ENCODE measurements around the gene CDH4.

- TF ChIP-seq CTCF (IDR thresholded peaks at IDR 0.05) (no peak), POLR2AphosphoS5 (IDR thresholded peaks at IDR 0.05) (no peak), POLR2A (IDR thresholded peaks at IDR 0.05) (no peak)
Observed at GRCh38 chr20:61697666-61698597, 445.9 kb downstream of the CDH4 start.

Data from prostate gland (tissue), 2 donors.